Measurements from ENCODE around the gene ZNF467.

ZNF467 gene

GRCh38 chr7:149785983-149786382 is 12.6 kb upstream of the ZNF467 start:
- Histone ChIP-seq H3K4me3 (ENCODE audit: low read length in 2 of 2) (no peak overlapping the region), H3K9ac (ENCODE audit: low read depth, low read length, poor library complexity) (peak overlapping the region; percentile 13), H2AFZ (ENCODE audit: low read length) (no peak overlapping the region), H2BK5ac (ENCODE audit: low read length) (no peak overlapping the region), H2AK5ac (ENCODE audit: low read depth, low read length) (peak overlapping the region; percentile 72), H2BK12ac (ENCODE audit: low read length) (no peak overlapping the region), H3K27me3 (ENCODE audit: control insufficient read depth in 3 of 3, insufficient read depth in 3 of 3, low read depth in 1 of 3, low read length in 3 of 3) (peaks cover 0 to 33% (median 0%) of the 10 kb centered on the region in 3 experiments), H4K8ac (ENCODE audit: low read depth, low read length) (no peak overlapping the region), H3K4me2 (ENCODE audit: insufficient read depth, low read length, poor library complexity, severe bottlenecking) (no peak overlapping the region), H3K23ac (ENCODE audit: low read depth, low read length, poor library complexity) (no peak overlapping the region), H3K27ac (replicated peaks; ENCODE audit: low read length) (no peak overlapping the region), H4K91ac (ENCODE audit: low read depth, low read length, poor library complexity) (no peak overlapping the region), H2BK120ac (ENCODE audit: low read depth, low read length) (peak overlapping the region; percentile 40), H3K36me3 (replicated peaks in 1 of 2; ENCODE audit: control insufficient read depth in 2 of 2, insufficient read depth in 2 of 2, low read length in 2 of 2) (no peaks in the 10 kb centered on the region), H3K79me1 (ENCODE audit: low read depth, low read length) (no peaks in the 10 kb centered on the region), H3K9me3 (replicated peaks in 1 of 2; ENCODE audit: control insufficient read depth in 2 of 2, insufficient read depth in 1 of 2, low read depth in 1 of 2, low read length in 2 of 2) (no peaks in the 10 kb centered on the region), H3K4ac (ENCODE audit: low read length) (no peak overlapping the region), H3K14ac (ENCODE audit: low read length) (peak overlapping the region; percentile 14), H2BK15ac (ENCODE audit: low read length) (peak overlapping the region; percentile 44), H3K18ac (ENCODE audit: low read length) (peak overlapping the region; percentile 42), H3K4me1 (ENCODE audit: control insufficient read depth in 2 of 2, insufficient read depth in 1 of 2, low read depth in 1 of 2, low read length in 2 of 2) (peaks cover 17 to 29% of the 10 kb centered on the region in 2 donors)
- DNase-seq (ENCODE audit: low spot score), result no peak
- WGBS, 2 donors (ENCODE audit: extremely low coverage in 2 of 2, insufficient read length in 2 of 2, insufficient replicate concordance in 1 of 2), result no CpG with 5 or more reads among the region's 9 CpGs

- Histone ChIP-seq H3K4ac (ENCODE audit: low read length) (no peak overlapping the region), H3K9ac (ENCODE audit: low read depth, low read length, poor library complexity) (no peak overlapping the region), H3K79me1 (ENCODE audit: low read depth, low read length) (no peaks in the 10 kb centered on the region), H2BK12ac (ENCODE audit: low read length) (no peak overlapping the region), H2BK15ac (ENCODE audit: low read length) (peak overlapping the region; percentile 80), H3K4me1 (ENCODE audit: control insufficient read depth in 2 of 2, insufficient read depth in 1 of 2, low read depth in 1 of 2, low read length in 2 of 2) (peaks cover 14 to 25% of the 10 kb centered on the region in 2 donors), H3K36me3 (replicated peaks in 1 of 2; ENCODE audit: control insufficient read depth in 2 of 2, insufficient read depth in 2 of 2, low read length in 2 of 2) (no peaks in the 10 kb centered on the region), H2AFZ (ENCODE audit: low read length) (no peak overlapping the region), H3K9me3 (replicated peaks in 1 of 2; ENCODE audit: control insufficient read depth in 2 of 2, insufficient read depth in 1 of 2, low read depth in 1 of 2, low read length in 2 of 2) (no peaks in the 10 kb centered on the region), H4K8ac (ENCODE audit: low read depth, low read length) (no peak overlapping the region), H3K27me3 (ENCODE audit: control insufficient read depth in 3 of 3, insufficient read depth in 3 of 3, low read depth in 1 of 3, low read length in 3 of 3) (peaks cover 0 to 27% (median 0%) of the 10 kb centered on the region in 3 experiments), H3K4me2 (ENCODE audit: insufficient read depth, low read length, poor library complexity, severe bottlenecking) (no peak overlapping the region), H3K27ac (replicated peaks; ENCODE audit: low read length) (no peak overlapping the region), H2BK120ac (ENCODE audit: low read depth, low read length) (no peak overlapping the region), H2BK5ac (ENCODE audit: low read length) (no peak overlapping the region), H4K91ac (ENCODE audit: low read depth, low read length, poor library complexity) (no peak overlapping the region), H3K18ac (ENCODE audit: low read length) (no peak overlapping the region), H3K14ac (ENCODE audit: low read length) (peak overlapping the region; percentile 14), H3K4me3 (ENCODE audit: low read length in 2 of 2) (no peak overlapping the region), H3K23ac (ENCODE audit: low read depth, low read length, poor library complexity) (peak overlapping the region; percentile 30), H2AK5ac (ENCODE audit: low read depth, low read length) (peak overlapping the region; percentile 63)
- DNase-seq (ENCODE audit: low spot score), result no peak
- no CpG with 5 or more reads among the region's 15 CpGs for WGBS, 2 donors (ENCODE audit: extremely low coverage in 2 of 2, insufficient read length in 2 of 2, insufficient replicate concordance in 1 of 2)
Observed at GRCh38 chr7:149785402-149785801, 12.0 kb upstream of the ZNF467 start.

- Histone ChIP-seq H4K8ac (ENCODE audit: low read depth, low read length) (no peak overlapping the region), H3K27ac (replicated peaks; ENCODE audit: low read length) (no peak overlapping the region), H3K36me3 (replicated peaks in 1 of 2; ENCODE audit: control insufficient read depth in 2 of 2, insufficient read depth in 2 of 2, low read length in 2 of 2) (no peaks in the 10 kb centered on the region), H3K14ac (ENCODE audit: low read length) (peak overlapping the region; percentile 66), H3K4me1 (ENCODE audit: control insufficient read depth in 2 of 2, insufficient read depth in 1 of 2, low read depth in 1 of 2, low read length in 2 of 2) (peaks cover 11 to 23% of the 10 kb centered on the region in 2 donors), H3K4me2 (ENCODE audit: insufficient read depth, low read length, poor library complexity, severe bottlenecking) (no peak overlapping the region), H3K18ac (ENCODE audit: low read length) (peak overlapping the region; percentile 84), H3K27me3 (ENCODE audit: control insufficient read depth in 3 of 3, insufficient read depth in 3 of 3, low read depth in 1 of 3, low read length in 3 of 3) (peaks cover 0 to 17% (median 0%) of the 10 kb centered on the region in 3 experiments), H2AFZ (ENCODE audit: low read length) (no peak overlapping the region), H3K9me3 (replicated peaks in 1 of 2; ENCODE audit: control insufficient read depth in 2 of 2, insufficient read depth in 1 of 2, low read depth in 1 of 2, low read length in 2 of 2) (no peaks in the 10 kb centered on the region), H4K91ac (ENCODE audit: low read depth, low read length, poor library complexity) (no peak overlapping the region), H3K23ac (ENCODE audit: low read depth, low read length, poor library complexity) (no peak overlapping the region), H2BK12ac (ENCODE audit: low read length) (peak overlapping the region; percentile 51), H2BK15ac (ENCODE audit: low read length) (peak overlapping the region; percentile 80), H3K4me3 (ENCODE audit: low read length in 2 of 2) (no peak overlapping the region), H3K9ac (ENCODE audit: low read depth, low read length, poor library complexity) (no peak overlapping the region), H2AK5ac (ENCODE audit: low read depth, low read length) (peak overlapping the region; percentile 76), H3K4ac (ENCODE audit: low read length) (no peak overlapping the region), H2BK5ac (ENCODE audit: low read length) (peak overlapping the region; percentile 42), H2BK120ac (ENCODE audit: low read depth, low read length) (no peak overlapping the region), H3K79me1 (ENCODE audit: low read depth, low read length) (no peaks in the 10 kb centered on the region)
- no peak for DNase-seq (ENCODE audit: low spot score)
- WGBS, 2 donors (ENCODE audit: extremely low coverage in 2 of 2, insufficient read length in 2 of 2, insufficient replicate concordance in 1 of 2), result no CpG with 5 or more reads among the region's 5 CpGs
Observed at GRCh38 chr7:149784251-149784608, 10.8 kb upstream of the ZNF467 start.

GRCh38 chr7:149783386-149784250 is 10.2 kb upstream of the ZNF467 start:
- H3K27me3 ChIP-seq (ENCODE audit: control insufficient read depth in 3 of 3, insufficient read depth in 3 of 3, low read depth in 1 of 3, low read length in 3 of 3), result peaks cover 0 to 10% (median 0%) of the 10 kb centered on the region in 3 experiments
- no peak overlapping the region for H3K4ac ChIP-seq (ENCODE audit: low read length)
- H3K9me3 ChIP-seq (replicated peaks in 1 of 2; ENCODE audit: control insufficient read depth in 2 of 2, insufficient read depth in 1 of 2, low read depth in 1 of 2, low read length in 2 of 2), result no peaks in the 10 kb centered on the region
- H2AK5ac ChIP-seq (ENCODE audit: low read depth, low read length), result peak overlapping the region; percentile 76
- no peak overlapping the region for H3K27ac ChIP-seq (replicated peaks; ENCODE audit: low read length)
- H2BK5ac ChIP-seq (ENCODE audit: low read length), result no peak overlapping the region
- H3K4me3 ChIP-seq (ENCODE audit: low read length in 2 of 2), result no peak overlapping the region
- H3K4me2 ChIP-seq (ENCODE audit: insufficient read depth, low read length, poor library complexity, severe bottlenecking), result no peak overlapping the region
- H4K91ac ChIP-seq (ENCODE audit: low read depth, low read length, poor library complexity), result no peak overlapping the region
- H3K14ac ChIP-seq (ENCODE audit: low read length), result peak overlapping the region; percentile 66
- no peak for DNase-seq (ENCODE audit: low spot score)
- no peaks in the 10 kb centered on the region for H3K79me1 ChIP-seq (ENCODE audit: low read depth, low read length)
- peaks cover 10 to 22% of the 10 kb centered on the region in 2 donors for H3K4me1 ChIP-seq (ENCODE audit: control insufficient read depth in 2 of 2, insufficient read depth in 1 of 2, low read depth in 1 of 2, low read length in 2 of 2)
- no peaks in the 10 kb centered on the region for H3K36me3 ChIP-seq (replicated peaks in 1 of 2; ENCODE audit: control insufficient read depth in 2 of 2, insufficient read depth in 2 of 2, low read length in 2 of 2)
- peak overlapping the region; percentile 64 for H2AFZ ChIP-seq (ENCODE audit: low read length)
- peak overlapping the region; percentile 73 for H4K8ac ChIP-seq (ENCODE audit: low read depth, low read length)
- peak overlapping the region; percentile 2 for H2BK15ac ChIP-seq (ENCODE audit: low read length)
- no peak overlapping the region for H3K23ac ChIP-seq (ENCODE audit: low read depth, low read length, poor library complexity)
- no peak overlapping the region for H3K9ac ChIP-seq (ENCODE audit: low read depth, low read length, poor library complexity)
- peak overlapping the region; percentile 84 for H3K18ac ChIP-seq (ENCODE audit: low read length)
- H2BK12ac ChIP-seq (ENCODE audit: low read length), result peak overlapping the region; percentile 51
- H2BK120ac ChIP-seq (ENCODE audit: low read depth, low read length), result no peak overlapping the region
- WGBS, 2 donors (ENCODE audit: extremely low coverage in 2 of 2, insufficient read length in 2 of 2, insufficient replicate concordance in 1 of 2), result no CpG with 5 or more reads among the region's 22 CpGs
